Measurements from ENCODE around the gene ADCY1. TPM values are rescaled to one million over a fixed set of nuclear protein-coding genes. Genes with fewer than 3 reads are reported as not detected.

Gene ADCY1
- total RNA-seq, 4 donors from 2014 or later: 0.34 to 1.9 (median 0.37) TPM

- no peaks in the 10 kb centered on the region for H3K4me1 ChIP-seq
- TF ChIP-seq, protein P1, sequence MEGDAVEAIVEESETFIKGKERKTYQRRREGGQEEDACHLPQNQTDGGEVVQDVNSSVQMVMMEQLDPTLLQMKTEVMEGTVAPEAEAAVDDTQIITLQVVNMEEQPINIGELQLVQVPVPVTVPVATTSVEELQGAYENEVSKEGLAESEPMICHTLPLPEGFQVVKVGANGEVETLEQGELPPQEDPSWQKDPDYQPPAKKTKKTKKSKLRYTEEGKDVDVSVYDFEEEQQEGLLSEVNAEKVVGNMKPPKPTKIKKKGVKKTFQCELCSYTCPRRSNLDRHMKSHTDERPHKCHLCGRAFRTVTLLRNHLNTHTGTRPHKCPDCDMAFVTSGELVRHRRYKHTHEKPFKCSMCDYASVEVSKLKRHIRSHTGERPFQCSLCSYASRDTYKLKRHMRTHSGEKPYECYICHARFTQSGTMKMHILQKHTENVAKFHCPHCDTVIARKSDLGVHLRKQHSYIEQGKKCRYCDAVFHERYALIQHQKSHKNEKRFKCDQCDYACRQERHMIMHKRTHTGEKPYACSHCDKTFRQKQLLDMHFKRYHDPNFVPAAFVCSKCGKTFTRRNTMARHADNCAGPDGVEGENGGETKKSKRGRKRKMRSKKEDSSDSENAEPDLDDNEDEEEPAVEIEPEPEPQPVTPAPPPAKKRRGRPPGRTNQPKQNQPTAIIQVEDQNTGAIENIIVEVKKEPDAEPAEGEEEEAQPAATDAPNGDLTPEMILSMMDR (IDR thresholded peaks at IDR 0.05): no peak
- TF ChIP-seq POLR2A (IDR thresholded peaks at IDR 0.05): no peak
- no peaks in the 10 kb centered on the region for H3K9me3 ChIP-seq
- intact Hi-C loops (cut with DNase I): no loop called here
- DNase-seq: no peak
- H3K36me3 ChIP-seq: no peaks in the 10 kb centered on the region
- H3K27ac ChIP-seq: no peak overlapping the region
- 62 to 68% methylated on average over 7 to 13 of the region's 13 CpGs for WGBS, 2 donors
- H3K4me3 ChIP-seq: no peak overlapping the region
- H3K27me3 ChIP-seq: no peaks in the 10 kb centered on the region
Measured at GRCh38 chr7:45650404-45651394, 76.5 kb downstream of the ADCY1 start.

DNA sequence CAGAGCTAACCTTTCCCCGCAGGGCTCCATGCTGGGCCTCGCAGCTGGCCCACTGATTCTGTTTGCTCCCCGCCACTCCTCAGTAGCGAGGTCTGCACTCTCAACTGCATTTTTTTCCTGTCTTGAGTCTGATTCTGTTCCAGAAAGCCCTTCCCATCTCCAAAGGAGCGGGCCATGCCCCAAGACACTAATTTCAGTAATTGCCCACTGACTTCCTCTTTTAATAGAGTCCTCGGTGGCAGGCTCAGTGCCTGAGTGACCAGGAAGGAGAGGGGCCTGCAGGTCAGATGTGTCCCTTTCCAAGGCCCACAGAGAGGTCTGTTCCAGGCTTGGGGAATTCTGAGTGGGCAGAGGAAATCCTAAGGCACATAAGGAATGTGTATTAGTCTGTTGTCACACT is 77.4 kb downstream of the ADCY1 start:
- DNase-seq: no peak
- no peaks in the 10 kb centered on the region for H3K9me3 ChIP-seq
- intact Hi-C loops (cut with DNase I): no loop called here

DNA sequence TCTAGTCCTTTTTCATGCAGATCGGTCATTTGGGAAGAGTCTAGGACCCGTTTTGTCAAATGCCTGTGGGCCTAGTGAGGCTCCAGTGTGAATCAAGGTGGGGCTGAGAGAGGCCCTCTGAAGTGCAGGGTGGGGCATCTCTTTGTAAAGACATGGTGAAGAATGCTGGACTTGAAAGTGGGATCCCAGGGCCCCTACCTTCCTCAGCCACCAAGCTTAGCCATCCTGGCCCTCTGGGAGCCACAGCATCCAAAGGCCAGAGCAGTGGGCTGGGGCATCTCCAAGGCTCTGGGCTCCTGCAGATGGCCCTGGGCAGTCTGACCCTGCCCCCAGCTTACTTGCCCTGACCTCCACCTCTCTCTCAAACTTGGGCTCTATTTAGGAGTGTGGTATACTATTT is 78.5 kb downstream of the ADCY1 start:
- 58 to 100% methylated on average over 1 to 2 of the region's 2 CpGs for WGBS, 2 donors
- TF ChIP-seq, protein P1 (IDR thresholded peaks at IDR 0.05): no peak
- no peak for TF ChIP-seq POLR2A (IDR thresholded peaks at IDR 0.05)
- H3K9me3 ChIP-seq: no peaks in the 10 kb centered on the region
- intact Hi-C loops (cut with DNase I): no loop called here
- DNase-seq: no peak
- no peak overlapping the region for H3K4me3 ChIP-seq
- no peaks in the 10 kb centered on the region for H3K4me1 ChIP-seq
- H3K36me3 ChIP-seq: no peaks in the 10 kb centered on the region
- H3K27me3 ChIP-seq: no peaks in the 10 kb centered on the region
- no peak overlapping the region for H3K27ac ChIP-seq

More for the DNA sequence above, 77.4 kb downstream of the ADCY1 start:
- no peaks in the 10 kb centered on the region for H3K27me3 ChIP-seq
- no peak for TF ChIP-seq POLR2A (IDR thresholded peaks at IDR 0.05)
- TF ChIP-seq, protein P1 (IDR thresholded peaks at IDR 0.05): no peak
- H3K4me3 ChIP-seq: no peak overlapping the region
- no peaks in the 10 kb centered on the region for H3K4me1 ChIP-seq
- 77 to 80% methylated on average over 4 of the region's 6 CpGs for WGBS, 2 donors
- no peaks in the 10 kb centered on the region for H3K36me3 ChIP-seq
- no peak overlapping the region for H3K27ac ChIP-seq

DNA sequence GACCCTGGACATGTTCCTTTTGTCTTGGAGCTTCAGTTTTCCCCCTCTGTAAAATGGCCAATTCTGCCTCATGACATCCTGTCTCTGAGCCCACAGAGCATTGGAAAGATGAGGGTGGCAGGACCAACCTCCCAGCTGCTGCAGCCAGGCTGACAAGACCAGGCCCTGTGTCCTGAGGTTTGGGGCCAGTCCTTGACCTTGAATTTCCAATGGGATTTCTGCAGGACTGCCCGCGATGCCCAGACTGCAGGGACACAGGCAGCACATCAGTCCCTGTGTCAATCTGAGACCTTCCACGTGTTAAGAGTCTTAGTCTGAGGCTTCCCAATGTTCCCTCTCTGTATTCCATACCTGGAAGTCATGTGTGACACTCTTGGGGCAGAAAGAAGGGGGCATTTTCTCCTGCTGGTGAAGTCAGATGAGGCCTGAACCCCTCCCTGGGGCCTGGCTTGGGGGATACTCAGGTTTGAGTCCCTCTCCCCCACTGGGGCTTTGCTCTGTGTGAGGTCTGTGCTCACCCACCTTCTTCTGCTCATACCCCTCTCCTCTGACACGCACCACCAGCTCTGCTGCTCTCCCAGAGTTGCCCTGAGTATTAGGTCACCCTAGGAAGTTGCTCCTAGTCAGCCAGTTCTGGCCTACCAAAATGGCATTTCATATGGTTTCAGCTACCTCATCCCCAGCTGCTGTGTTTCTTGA is 79.2 kb downstream of the ADCY1 start:
- intact Hi-C loops (cut with DNase I): no loop called here
- WGBS, 2 donors: 75 to 84% methylated on average over 4 of the region's 4 CpGs

More for the DNA sequence above, 79.2 kb downstream of the ADCY1 start:
- H3K4me3 ChIP-seq: no peak overlapping the region
- H3K27me3 ChIP-seq: no peaks in the 10 kb centered on the region
- no peaks in the 10 kb centered on the region for H3K36me3 ChIP-seq
- TF ChIP-seq, protein P1 (IDR thresholded peaks at IDR 0.05): no peak
- DNase-seq: no peak
- no peaks in the 10 kb centered on the region for H3K4me1 ChIP-seq
- no peak overlapping the region for H3K27ac ChIP-seq
- no peaks in the 10 kb centered on the region for H3K9me3 ChIP-seq

Data from esophagus squamous epithelium (tissue), 5 donors.